C4-2B (cell line): ENCODE data around the gene GRIK4.

Source experiments
- H3K27ac ChIP-seq: fragments of 450-650 bp; 2 replicates; pipeline ENCODE4 v1.5.1; 2017
- CTCF ChIP-seq: fragments of 450-650 bp; conservative IDR thresholded peaks from 2 replicates; pipeline ENCODE4 v1.5.1; 2017; ENCODE audit warnings: mild to moderate bottlenecking
- ZFX ChIP-seq: fragments of 450-650 bp; IDR thresholded peaks from 2 replicates; pipeline ENCODE4 v1.6.1; 2017

The GRIK4 gene

GRCh38 chr11:120871194-120871593 lies 359.6 kb downstream of the GRIK4 start:
- H3K27ac ChIP-seq, result no peak overlapping the region
- TF ChIP-seq CTCF (no peak), ZFX (no peak)

GRCh38 chr11:120871924-120872323 lies 360.4 kb downstream of the GRIK4 start:
- TF ChIP-seq ZFX (no peak), CTCF (no peak)
- no peak overlapping the region for H3K27ac ChIP-seq

DNA sequence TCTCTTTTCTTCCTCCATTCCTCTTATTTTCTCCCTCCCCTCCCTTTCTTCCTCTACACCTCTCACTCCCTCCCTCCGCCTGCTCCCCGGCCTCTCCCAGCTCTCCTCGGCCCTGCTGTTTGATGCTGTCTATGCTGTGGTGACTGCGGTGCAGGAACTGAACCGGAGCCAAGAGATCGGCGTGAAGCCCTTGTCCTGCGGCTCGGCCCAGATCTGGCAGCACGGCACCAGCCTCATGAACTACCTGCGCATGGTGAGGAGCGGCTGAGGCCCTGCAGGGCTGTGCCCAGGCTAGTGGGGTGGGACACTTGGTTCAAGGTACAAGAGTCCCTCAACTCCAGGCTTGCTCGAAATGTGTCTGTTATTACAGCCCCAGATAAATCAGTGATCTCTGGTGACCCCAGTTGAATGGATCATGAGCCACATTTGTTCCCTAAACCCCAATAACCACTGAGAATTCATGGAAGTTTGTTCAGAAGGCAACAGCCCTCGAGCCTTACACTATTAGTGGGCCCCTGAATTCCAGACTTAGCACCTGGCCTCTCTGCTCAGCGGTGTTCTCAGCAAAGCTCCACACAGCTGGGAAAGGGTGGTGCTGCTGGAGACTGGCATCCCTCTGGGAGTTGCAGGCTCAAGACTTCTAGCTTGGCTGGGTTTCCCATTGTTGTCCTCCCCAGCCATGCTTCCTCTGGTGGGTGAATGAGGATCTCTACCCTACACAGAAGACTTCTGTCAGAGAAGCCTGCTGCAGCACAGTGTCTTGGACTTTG lies 362.6 kb downstream of the GRIK4 start:
- H3K27ac ChIP-seq, result no peak overlapping the region
- TF ChIP-seq CTCF (no peak), ZFX (no peak)

- no peak overlapping the region for H3K27ac ChIP-seq
- no peak for TF ChIP-seq CTCF
- no peak for TF ChIP-seq ZFX
Observed at GRCh38 chr11:120875986-120876385, 364.4 kb downstream of the GRIK4 start.

DNA sequence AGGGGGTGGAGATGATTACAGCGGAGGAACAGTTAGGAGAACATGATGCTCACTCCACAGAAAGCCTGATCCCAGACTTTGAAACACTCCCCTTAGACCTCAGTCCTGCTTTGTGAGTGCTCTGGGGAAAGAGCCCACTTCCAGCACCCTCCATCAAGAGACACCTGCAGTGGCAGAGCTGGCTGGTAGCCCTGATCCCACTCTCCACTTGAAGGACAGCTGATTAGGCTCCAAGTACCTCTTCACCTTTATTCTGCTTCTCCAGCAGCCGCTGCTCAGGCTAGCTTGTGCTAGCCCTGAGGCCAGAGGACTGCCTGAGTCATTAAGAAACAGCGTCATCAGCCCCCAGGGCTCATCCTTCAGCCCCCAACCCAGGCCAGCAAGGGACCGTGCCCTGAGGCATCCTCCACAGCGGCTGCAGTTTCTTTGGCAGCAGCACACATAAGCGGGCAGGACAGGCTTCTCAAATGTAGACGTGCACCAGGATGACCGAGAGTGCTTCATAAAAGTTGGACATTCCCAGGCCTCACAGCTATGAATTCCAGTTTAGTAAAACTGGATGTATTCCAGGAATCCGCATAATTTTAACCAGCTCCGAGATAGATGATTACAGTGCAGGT lies 366.3 kb downstream of the GRIK4 start:
- H3K27ac ChIP-seq, result no peak overlapping the region
- TF ChIP-seq CTCF (no peak), ZFX (no peak)

GRCh38 chr11:120878781-120879180 lies 367.2 kb downstream of the GRIK4 start:
- no peak for TF ChIP-seq ZFX
- no peak for TF ChIP-seq CTCF
- no peak overlapping the region for H3K27ac ChIP-seq

DNA sequence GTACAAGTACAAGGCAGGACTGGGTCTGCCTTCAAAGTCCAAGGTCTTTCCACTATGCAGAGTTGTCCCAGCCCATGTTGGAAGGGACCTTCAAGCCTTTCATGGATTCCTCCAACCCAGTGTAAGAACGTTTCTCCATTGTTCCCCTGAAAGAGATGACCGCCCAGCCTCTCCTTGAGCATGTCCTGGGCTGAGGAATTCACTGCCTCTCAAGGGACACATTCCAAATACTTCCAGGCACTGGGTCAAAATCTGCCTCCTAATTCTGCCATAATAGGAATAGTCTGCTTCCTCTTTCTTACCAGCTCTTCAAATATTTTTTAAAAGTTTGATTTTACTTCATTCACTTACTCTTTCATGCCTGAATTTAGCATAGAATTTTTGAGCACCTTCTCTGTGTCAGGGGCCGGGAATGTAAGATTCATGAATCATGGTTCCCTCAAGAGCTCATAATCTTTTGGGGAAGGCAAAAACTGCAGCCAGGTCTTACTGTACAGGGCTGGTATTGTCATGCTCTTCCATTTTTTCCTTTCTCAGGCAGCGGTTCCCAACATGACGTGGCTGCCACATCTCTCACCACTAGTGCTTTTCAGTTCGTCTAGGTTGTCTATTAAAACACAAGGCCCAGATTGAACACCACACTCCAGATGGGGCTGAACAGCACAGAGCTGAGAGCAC lies 369.1 kb downstream of the GRIK4 start:
- TF ChIP-seq ZFX (no peak), CTCF (no peak)
- H3K27ac ChIP-seq, result no peak overlapping the region
